NB4 (cell line): ENCODE results near the gene MCF2L.

ENCODE experiments used
- CTCF ChIP-seq: IDR thresholded peaks from one replicate; pipeline ENCODE4 v1.5.1; 2012; ENCODE audit warnings: low read depth, low read length
- MAX ChIP-seq: IDR thresholded peaks from 2 replicates; pipeline ENCODE4 v1.6.1; 2011; ENCODE audit warnings: low read depth, low read length
- MYC ChIP-seq: IDR thresholded peaks from 2 replicates; pipeline ENCODE4 v1.6.1; 2011; ENCODE audit warnings: low read depth, low read length
- POLR2A ChIP-seq: IDR thresholded peaks from 2 replicates; pipeline ENCODE4 v1.6.1; 2011; ENCODE audit warnings: mild to moderate bottlenecking; ENCODE audit not compliant: insufficient read length; ENCODE audit errors: extremely low read depth

- TF ChIP-seq CTCF (no peak), MAX (no peak), POLR2A (no peak), MYC (no peak)
These were observed 128.6 kb downstream of the MCF2L start for GRCh38 chr13:113097651-113098050.
